Gastroesophageal sphincter (tissue), 3 donors: Measurements from ENCODE around the gene TGFBI.

ENCODE experiments used
- CTCF ChIP-seq, 4 experiments: fragments of 200-600 bp in 2 of 4; fragments of 450-650 bp in 2 of 4; sonication (generic) in 1 of 4; IDR thresholded peaks; one replicate each; pipeline ENCODE4 v1.5.1; 2017 to 2019; ENCODE audit warnings: antibody characterized with exemption in 4 of 4, mild to moderate bottlenecking in 2 of 4, moderate library complexity in 2 of 4
- EP300 ChIP-seq: sonication (generic); formaldehyde crosslinking; IDR thresholded peaks from one replicate; pipeline ENCODE4 v1.6.1; 2017; ENCODE audit warnings: antibody characterized with exemption, mild to moderate bottlenecking
- POLR2A ChIP-seq, 2 donors: fragments of 450-650 bp; IDR thresholded peaks; one replicate each; pipeline ENCODE4 v1.6.1; 2017; ENCODE audit warnings: antibody characterized with exemption in 2 of 2, mild to moderate bottlenecking in 2 of 2, moderate library complexity in 1 of 2
- POLR2AphosphoS5 ChIP-seq: sonication (generic); formaldehyde crosslinking; IDR thresholded peaks from one replicate; pipeline ENCODE4 v1.6.1; 2017; ENCODE audit warnings: antibody characterized with exemption

- TF ChIP-seq CTCF (IDR thresholded peaks at IDR 0.05) (no peak), EP300 (no peak), POLR2A (IDR thresholded peaks at IDR 0.05) (no peak), POLR2AphosphoS5 (no peak)
These were observed 7.8 kb upstream of the TGFBI start for GRCh38 chr5:136021016-136021405.
